DMS153 treated with DMSO at 0.1 percent for 48 hours (cell line): ENCODE data around the gene ATP11A.
A peak's percentile ranks its signal among the peaks of the same experiment; 100 is the strongest.
"Not testable (repeated sequence)": the region's sequence is repeated elsewhere in the genome, so short reads cannot be mapped to it uniquely, and the experiment has no call there.

Source experiments
- DNase-seq: peaks from one replicate; lab custom pipeline; 2025; ENCODE audit not compliant: unreplicated experiment; lab: John Stamatoyannopoulos, UW

Gene ATP11A

GRCh38 chr13:112786810-112787209, 97.0 kb downstream of the ATP11A start:
- DNase-seq: not testable (repeated sequence)

- no peak for DNase-seq
Observed at GRCh38 chr13:112790735-112791641, 101.2 kb downstream of the ATP11A start.

GRCh38 chr13:112791663-112792440, 102.0 kb downstream of the ATP11A start:
- DNase-seq: peak; percentile 24

- no peak for DNase-seq
Observed at GRCh38 chr13:112792511-112792910, 102.7 kb downstream of the ATP11A start.

- DNase-seq: no peak
Observed at GRCh38 chr13:112793545-112794445, 104.0 kb downstream of the ATP11A start.

GRCh38 chr13:112795277-112795676, 105.4 kb downstream of the ATP11A start:
- no peak for DNase-seq

GRCh38 chr13:112796190-112796915, 106.5 kb downstream of the ATP11A start:
- no peak for DNase-seq

- DNase-seq: no peak
Observed at GRCh38 chr13:112799394-112799793, 109.6 kb downstream of the ATP11A start.

- DNase-seq: no peak
Observed at GRCh38 chr13:112800057-112800456, 110.2 kb downstream of the ATP11A start.

GRCh38 chr13:112800807-112801206, 111.0 kb downstream of the ATP11A start:
- not testable (repeated sequence) for DNase-seq

GRCh38 chr13:112802802-112803195, 113.0 kb downstream of the ATP11A start:
- no peak for DNase-seq

- no peak for DNase-seq
Observed at GRCh38 chr13:112803422-112803821, 113.6 kb downstream of the ATP11A start.

GRCh38 chr13:112804374-112804773, 114.5 kb downstream of the ATP11A start:
- DNase-seq: no peak

GRCh38 chr13:112806739-112807652, 117.2 kb downstream of the ATP11A start:
- no peak for DNase-seq

GRCh38 chr13:112807653-112808376, 118.0 kb downstream of the ATP11A start:
- no peak for DNase-seq

- DNase-seq: no peak
Observed at GRCh38 chr13:112808377-112809140, 118.7 kb downstream of the ATP11A start.

- no peak for DNase-seq
Observed at GRCh38 chr13:112809332-112810315, 119.8 kb downstream of the ATP11A start.
